Left hindlimb (tissue), 1 donor: ENCODE data around the gene ARHGAP18.
"Not testable (repeated sequence)": the region's sequence is repeated elsewhere in the genome, so short reads cannot be mapped to it uniquely, and the experiment has no call there.

Experiments
- DNase-seq: peaks from one replicate; pipeline ENCODE4 v3.0.0-alpha.2; 2018

ARHGAP18 gene

GRCh38 chr6:129574605-129575004 lies 135.4 kb downstream of the ARHGAP18 start:
- not testable (repeated sequence) for DNase-seq

- DNase-seq = not testable (repeated sequence)
Observed at GRCh38 chr6:129570929-129571328, 139.0 kb downstream of the ARHGAP18 start.

- no peak for DNase-seq
Observed at GRCh38 chr6:129568015-129568414, 142.0 kb downstream of the ARHGAP18 start.

GRCh38 chr6:129567374-129567773 lies 142.6 kb downstream of the ARHGAP18 start:
- no peak for DNase-seq

- peak; percentile 45 for DNase-seq
Observed at GRCh38 chr6:129565811-129566210, 144.2 kb downstream of the ARHGAP18 start.

- DNase-seq = no peak
Observed at GRCh38 chr6:129565366-129565765, 144.6 kb downstream of the ARHGAP18 start.

- no peak for DNase-seq
Observed at GRCh38 chr6:129558248-129558647, 151.7 kb downstream of the ARHGAP18 start.

GRCh38 chr6:129555206-129555832 lies 154.7 kb downstream of the ARHGAP18 start:
- DNase-seq = no peak

- DNase-seq = no peak
Observed at GRCh38 chr6:129552413-129552812, 157.6 kb downstream of the ARHGAP18 start.

- no peak for DNase-seq
Observed at GRCh38 chr6:129551486-129551885, 158.5 kb downstream of the ARHGAP18 start.

- no peak for DNase-seq
Observed at GRCh38 chr6:129546702-129547101, 163.3 kb downstream of the ARHGAP18 start.

GRCh38 chr6:129544892-129545612 lies 164.9 kb downstream of the ARHGAP18 start:
- DNase-seq = no peak

GRCh38 chr6:129543981-129544380 lies 166.0 kb downstream of the ARHGAP18 start:
- no peak for DNase-seq

- DNase-seq = no peak
Observed at GRCh38 chr6:129542705-129543104, 167.3 kb downstream of the ARHGAP18 start.

GRCh38 chr6:129539032-129539431 lies 170.9 kb downstream of the ARHGAP18 start:
- no peak for DNase-seq

- DNase-seq = no peak
Observed at GRCh38 chr6:129536271-129536670, 173.7 kb downstream of the ARHGAP18 start.

GRCh38 chr6:129534926-129535325 lies 175.1 kb downstream of the ARHGAP18 start:
- no peak for DNase-seq
